Activated naive CD4-positive, alpha-beta T cell treated with anti-CD3 and anti-CD28 coated beads, Interleukin-2, amount 10 ng/mL, durations not matched to agents 7 days and 5 days (primary cell): ENCODE measurements around the gene IL36B.

Experiments used
- CTCF ChIA-PET: fragments of 350-600 bp; sonication (Branson Sonifier 250); formaldehyde crosslinking; loops from one replicate; lab custom pipeline; 2021; ENCODE audit warnings: antibody characterized with exemption; lab: Charles Lee
- DNase-seq: peaks from one replicate; pipeline ENCODE4 v3.0.0-alpha.2; 2020
- H3K27ac Mint-ChIP-seq: one replicate; pipeline ENCODE4 v1.8.0; 2021; ENCODE audit warnings: mild to moderate bottlenecking, moderate library complexity, mixed read lengths
- H3K27me3 Mint-ChIP-seq: one replicate; pipeline ENCODE4 v1.8.0; 2021; ENCODE audit warnings: mild to moderate bottlenecking, mixed read lengths
- H3K36me3 Mint-ChIP-seq: one replicate; pipeline ENCODE4 v1.8.0; 2021; ENCODE audit warnings: mixed read lengths
- H3K4me1 Mint-ChIP-seq: one replicate; pipeline ENCODE4 v1.8.0; 2021; ENCODE audit warnings: mixed read lengths
- H3K4me3 Mint-ChIP-seq: one replicate; pipeline ENCODE4 v1.8.0; 2021; ENCODE audit warnings: mild to moderate bottlenecking, moderate library complexity, mixed read lengths
- H3K9me3 Mint-ChIP-seq: one replicate; pipeline ENCODE4 v1.8.0; 2021; ENCODE audit warnings: mixed read lengths

The IL36B gene

DNA sequence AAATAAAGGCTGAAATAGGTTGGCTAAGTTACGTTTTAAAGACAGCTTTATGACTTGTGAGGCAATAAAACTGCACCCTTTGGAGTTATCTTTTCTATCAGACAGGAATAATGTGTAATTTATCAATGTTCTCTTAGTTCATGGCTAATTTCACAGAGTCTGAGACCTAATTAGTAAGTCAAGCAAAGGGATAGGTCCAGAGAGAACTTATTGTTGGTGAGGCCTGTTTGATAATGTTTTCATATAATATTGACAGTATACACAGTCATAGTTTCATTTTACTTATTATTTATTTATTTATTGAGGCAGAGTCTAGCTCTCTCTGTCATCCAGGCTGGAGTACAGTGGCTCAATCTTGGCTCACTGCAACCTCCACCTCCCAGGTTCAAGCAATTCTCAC is 4.5 kb upstream of the IL36B start:
- no peak overlapping the region for H3K4me3 Mint-ChIP-seq
- peaks cover 21% of the 10 kb centered on the region for H3K9me3 Mint-ChIP-seq
- peaks cover 11% of the 10 kb centered on the region for H3K27me3 Mint-ChIP-seq
- H3K27ac Mint-ChIP-seq: no peak overlapping the region
- H3K36me3 Mint-ChIP-seq: no peaks in the 10 kb centered on the region
- no peak for DNase-seq
- no peaks in the 10 kb centered on the region for H3K4me1 Mint-ChIP-seq
- CTCF ChIA-PET: no interaction called here

- Mint-ChIP-seq H3K9me3 (peaks cover 21% of the 10 kb centered on the region), H3K4me3 (no peak overlapping the region), H3K36me3 (no peaks in the 10 kb centered on the region), H3K4me1 (no peaks in the 10 kb centered on the region), H3K27ac (no peak overlapping the region), H3K27me3 (peaks cover 11% of the 10 kb centered on the region)
- no peak for DNase-seq
- CTCF ChIA-PET: no interaction called here
Observed at GRCh38 chr2:113056521-113056920, 3.9 kb upstream of the IL36B start.

DNA sequence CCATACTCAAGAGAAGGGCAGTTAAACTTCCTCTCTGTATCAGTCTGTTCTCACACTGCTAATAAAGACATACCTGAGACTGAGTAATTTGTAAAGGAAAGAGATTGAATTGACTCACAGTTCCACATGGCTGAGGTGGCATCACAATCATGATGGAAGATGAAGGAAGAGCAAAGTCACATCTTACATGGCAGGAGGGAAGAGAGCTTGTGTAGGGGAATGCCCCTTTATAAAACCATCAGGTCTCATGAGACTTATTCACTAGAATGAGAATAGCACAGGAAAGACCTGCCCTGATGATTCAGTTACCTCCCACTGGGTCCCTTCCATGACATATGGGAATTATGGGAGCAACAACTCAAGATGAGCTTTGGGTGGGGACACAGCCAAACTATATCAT is 1.4 kb upstream of the IL36B start:
- no peak overlapping the region for H3K4me3 Mint-ChIP-seq
- CTCF ChIA-PET: no interaction called here
- peaks cover 11% of the 10 kb centered on the region for H3K27me3 Mint-ChIP-seq
- H3K27ac Mint-ChIP-seq: no peak overlapping the region
- no peaks in the 10 kb centered on the region for H3K36me3 Mint-ChIP-seq
- DNase-seq: no peak
- peaks cover 21% of the 10 kb centered on the region for H3K9me3 Mint-ChIP-seq
- H3K4me1 Mint-ChIP-seq: no peaks in the 10 kb centered on the region

DNA sequence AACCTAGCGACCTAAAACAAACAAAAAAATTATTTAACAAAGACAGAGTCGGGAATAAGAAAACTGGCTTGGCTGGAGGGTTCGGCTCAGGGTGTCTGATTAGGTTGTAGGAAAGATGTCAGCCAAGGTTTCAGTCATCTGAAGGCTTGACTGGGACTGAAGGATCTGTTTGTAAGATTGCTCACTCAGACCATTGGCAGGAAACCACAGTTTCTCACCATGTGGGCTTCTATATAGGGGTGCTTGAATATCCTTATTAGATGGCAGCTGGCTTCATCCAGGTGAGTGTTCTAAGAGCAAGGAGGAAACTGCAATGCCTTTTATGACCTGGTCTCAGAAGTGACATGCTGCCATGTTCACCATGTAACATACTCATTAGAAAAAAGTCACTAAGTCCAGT is 999 bp upstream of the IL36B start:
- Mint-ChIP-seq H3K4me3 (no peak overlapping the region), H3K27me3 (peaks cover 10% of the 10 kb centered on the region), H3K9me3 (peaks cover 21% of the 10 kb centered on the region), H3K36me3 (no peaks in the 10 kb centered on the region), H3K4me1 (no peaks in the 10 kb centered on the region), H3K27ac (no peak overlapping the region)
- CTCF ChIA-PET: no interaction called here
- no peak for DNase-seq

DNA sequence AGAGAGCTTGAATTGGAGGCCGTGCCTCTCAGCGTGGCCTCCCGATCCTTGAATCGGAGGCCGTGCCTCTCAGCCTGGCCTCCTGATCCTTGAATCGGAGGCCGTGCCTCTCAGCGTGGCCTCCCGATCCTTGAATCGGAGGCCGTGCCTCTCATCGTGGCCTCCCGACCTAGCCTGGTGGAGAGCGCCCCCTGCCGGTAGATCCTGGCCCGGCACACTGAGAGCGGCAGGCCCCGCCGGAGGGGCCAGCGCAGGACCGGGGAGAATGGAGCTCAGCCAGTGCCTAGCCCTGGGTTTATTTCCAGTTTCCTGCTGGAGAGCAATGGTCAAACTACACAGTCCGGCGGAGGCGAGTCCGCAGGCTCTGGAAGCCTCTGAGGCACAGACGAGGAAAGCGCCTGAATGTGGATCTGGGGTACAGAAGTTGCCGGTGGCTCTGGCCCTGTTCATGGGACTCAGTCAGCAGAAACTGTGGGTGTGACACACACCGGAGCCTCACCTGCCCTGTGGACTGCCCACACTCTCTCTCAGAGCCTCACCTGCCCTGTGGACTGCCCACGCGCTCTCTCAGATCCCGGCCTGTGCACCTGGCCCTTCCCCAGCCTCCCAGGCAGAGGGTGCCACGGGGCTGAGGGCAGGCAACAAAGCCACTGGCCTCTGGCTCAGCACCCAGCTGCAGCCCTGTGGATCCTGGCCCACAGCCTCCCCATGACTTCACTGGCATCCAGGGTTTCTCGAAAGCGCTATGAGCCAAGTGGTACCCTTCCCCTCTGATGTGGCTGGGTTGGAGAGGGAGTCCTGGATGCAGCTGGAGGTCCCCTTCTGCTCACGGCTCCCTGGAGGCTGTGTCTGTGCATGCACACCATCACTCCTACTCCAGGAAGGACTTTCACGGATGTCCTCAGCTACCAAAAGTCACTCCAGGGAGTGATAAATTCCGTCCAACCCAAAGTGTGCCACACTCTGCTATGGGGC is 1.5 kb downstream of the IL36B start:
- Mint-ChIP-seq H3K4me3 (no peak overlapping the region), H3K27ac (no peak overlapping the region), H3K27me3 (peaks cover 7% of the 10 kb centered on the region), H3K36me3 (no peaks in the 10 kb centered on the region), H3K9me3 (peaks cover 18% of the 10 kb centered on the region), H3K4me1 (no peaks in the 10 kb centered on the region)
- DNase-seq: no peak
- CTCF ChIA-PET: interaction anchor here (1.8 kb wide), 1 partner anchor 29 kb away, joined by 4 read pairs; no protein-coding TSS in a partner anchor

DNA sequence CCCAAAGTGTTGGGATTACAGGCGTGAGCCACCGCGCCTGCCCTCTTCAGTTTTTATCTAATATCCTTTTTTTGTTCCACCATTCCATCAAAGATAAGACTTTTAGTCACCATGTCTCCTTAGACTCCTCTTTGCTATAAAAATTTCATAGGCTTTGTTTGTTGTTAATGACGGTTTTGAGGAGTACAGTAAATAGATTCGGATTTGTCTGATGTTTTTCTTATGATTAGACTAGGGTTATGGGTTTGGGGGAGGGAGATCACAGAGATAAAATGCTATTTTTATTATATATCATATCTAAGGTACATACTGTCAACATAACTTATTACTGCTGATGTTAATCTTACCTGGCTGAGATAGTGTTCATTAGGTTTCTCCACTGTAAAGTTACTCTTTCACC is 6.2 kb downstream of the IL36B start:
- Mint-ChIP-seq H3K27ac (no peak overlapping the region), H3K27me3 (peaks cover 4% of the 10 kb centered on the region), H3K36me3 (no peaks in the 10 kb centered on the region), H3K4me3 (no peak overlapping the region), H3K4me1 (no peaks in the 10 kb centered on the region), H3K9me3 (no peaks in the 10 kb centered on the region)
- CTCF ChIA-PET: no interaction called here
- no peak for DNase-seq

GRCh38 chr2:113041871-113042270 is 10.8 kb downstream of the IL36B start:
- H3K4me1 Mint-ChIP-seq: no peaks in the 10 kb centered on the region
- no peaks in the 10 kb centered on the region for H3K9me3 Mint-ChIP-seq
- no peak overlapping the region for H3K27ac Mint-ChIP-seq
- H3K27me3 Mint-ChIP-seq: peaks cover 16% of the 10 kb centered on the region
- H3K36me3 Mint-ChIP-seq: no peaks in the 10 kb centered on the region
- no peak for DNase-seq
- no peak overlapping the region for H3K4me3 Mint-ChIP-seq
- CTCF ChIA-PET: interaction anchor here (1.0 kb wide), 1 partner anchor 43 kb away, joined by 3 read pairs; no protein-coding TSS in a partner anchor

- DNase-seq: no peak
- no peak overlapping the region for H3K4me3 Mint-ChIP-seq
- no peak overlapping the region for H3K27ac Mint-ChIP-seq
- no peaks in the 10 kb centered on the region for H3K9me3 Mint-ChIP-seq
- CTCF ChIA-PET: no interaction called here
- no peaks in the 10 kb centered on the region for H3K36me3 Mint-ChIP-seq
- no peaks in the 10 kb centered on the region for H3K4me1 Mint-ChIP-seq
- peaks cover 25% of the 10 kb centered on the region for H3K27me3 Mint-ChIP-seq
Observed at GRCh38 chr2:113039719-113040118, 12.9 kb downstream of the IL36B start.

- Mint-ChIP-seq H3K4me1 (no peaks in the 10 kb centered on the region), H3K27me3 (peaks cover 29% of the 10 kb centered on the region), H3K36me3 (no peaks in the 10 kb centered on the region), H3K27ac (no peak overlapping the region), H3K4me3 (no peak overlapping the region), H3K9me3 (no peaks in the 10 kb centered on the region)
- no peak for DNase-seq
- CTCF ChIA-PET: no interaction called here
Observed at GRCh38 chr2:113039158-113039557, 13.5 kb downstream of the IL36B start.

- no peaks in the 10 kb centered on the region for H3K4me1 Mint-ChIP-seq
- H3K27me3 Mint-ChIP-seq: peaks cover 29% of the 10 kb centered on the region
- no peaks in the 10 kb centered on the region for H3K36me3 Mint-ChIP-seq
- no peak overlapping the region for H3K4me3 Mint-ChIP-seq
- CTCF ChIA-PET: no interaction called here
- DNase-seq: no peak
- no peak overlapping the region for H3K27ac Mint-ChIP-seq
- no peaks in the 10 kb centered on the region for H3K9me3 Mint-ChIP-seq
Observed at GRCh38 chr2:113038291-113038690, 14.4 kb downstream of the IL36B start.

GRCh38 chr2:113036763-113037162 is 15.9 kb downstream of the IL36B start:
- Mint-ChIP-seq H3K9me3 (no peaks in the 10 kb centered on the region), H3K4me3 (no peak overlapping the region), H3K27ac (no peak overlapping the region), H3K36me3 (no peaks in the 10 kb centered on the region), H3K4me1 (no peaks in the 10 kb centered on the region), H3K27me3 (peaks cover 37% of the 10 kb centered on the region)
- CTCF ChIA-PET: no interaction called here
- no peak for DNase-seq

- Mint-ChIP-seq H3K27me3 (peaks cover 50% of the 10 kb centered on the region), H3K4me1 (no peaks in the 10 kb centered on the region), H3K27ac (no peak overlapping the region), H3K4me3 (no peak overlapping the region), H3K36me3 (no peaks in the 10 kb centered on the region), H3K9me3 (no peaks in the 10 kb centered on the region)
- CTCF ChIA-PET: no interaction called here
- no peak for DNase-seq
Observed at GRCh38 chr2:113034016-113034415, 18.7 kb downstream of the IL36B start.

GRCh38 chr2:113032737-113033136 is 19.9 kb downstream of the IL36B start:
- no peak for DNase-seq
- Mint-ChIP-seq H3K9me3 (no peaks in the 10 kb centered on the region), H3K27ac (no peak overlapping the region), H3K4me3 (no peak overlapping the region), H3K4me1 (no peaks in the 10 kb centered on the region), H3K36me3 (no peaks in the 10 kb centered on the region), H3K27me3 (peaks cover 46% of the 10 kb centered on the region)
- CTCF ChIA-PET: no interaction called here

DNA sequence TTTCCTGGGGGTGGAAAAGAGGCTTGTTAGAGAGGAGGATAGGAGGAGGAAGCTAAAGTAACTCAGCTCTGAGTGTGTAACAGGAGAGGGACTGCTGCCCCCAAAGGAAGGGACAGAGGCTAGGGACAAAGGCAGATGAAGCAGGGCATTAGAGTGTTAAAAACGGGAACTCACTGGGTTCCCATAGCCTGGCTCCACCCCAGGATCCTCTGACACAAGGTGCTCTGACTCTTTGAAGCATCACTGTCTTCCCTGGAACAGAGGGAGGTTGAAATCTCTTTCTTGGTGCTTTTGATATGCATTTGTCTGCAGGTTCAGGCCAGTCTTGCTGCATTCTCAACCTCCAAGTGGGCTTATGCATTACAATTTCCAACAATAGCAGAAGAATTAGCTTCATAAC is 24.6 kb downstream of the IL36B start:
- Mint-ChIP-seq H3K4me3 (no peak overlapping the region), H3K9me3 (no peaks in the 10 kb centered on the region), H3K27ac (no peak overlapping the region), H3K27me3 (peaks cover 53% of the 10 kb centered on the region), H3K36me3 (no peaks in the 10 kb centered on the region), H3K4me1 (no peaks in the 10 kb centered on the region)
- CTCF ChIA-PET: no interaction called here
- DNase-seq: no peak

DNA sequence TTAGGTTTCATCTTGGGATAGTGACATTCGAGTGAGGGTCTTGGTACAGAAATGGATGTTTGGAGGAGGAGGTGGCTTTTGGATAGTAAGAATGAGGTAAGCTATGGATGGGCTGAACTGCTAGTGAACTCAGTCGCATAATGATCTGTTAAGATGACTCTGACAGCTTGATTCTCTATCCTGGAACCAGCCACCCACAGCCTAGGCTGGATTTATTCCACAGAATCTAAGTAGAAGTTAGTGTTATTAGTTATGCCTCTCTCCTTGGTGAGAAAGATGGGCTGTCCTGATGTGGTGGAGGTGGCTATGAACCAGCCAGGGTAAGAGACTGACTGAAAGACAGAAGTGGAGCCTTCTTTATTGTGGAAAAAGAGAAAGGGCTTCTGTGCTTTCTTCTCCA is 25.0 kb downstream of the IL36B start:
- CTCF ChIA-PET: no interaction called here
- no peak for DNase-seq
- Mint-ChIP-seq H3K36me3 (no peaks in the 10 kb centered on the region), H3K27ac (no peak overlapping the region), H3K4me3 (no peak overlapping the region), H3K9me3 (no peaks in the 10 kb centered on the region), H3K4me1 (no peaks in the 10 kb centered on the region), H3K27me3 (peaks cover 51% of the 10 kb centered on the region)
